ENCODE data around the gene SH3TC1. TPM values are rescaled to one million over a fixed set of nuclear protein-coding genes. Genes with fewer than 3 reads are reported as not detected.

SH3TC1 gene
- total and polyA plus RNA-seq, 2 of the 13 experiments (the other 11 are each of a cell fraction or from before 2014, with no cell fraction given) = 14.9 to 21.8 TPM

GRCh38 chr4:8158710-8159536, 40.2 kb upstream of the SH3TC1 start, which contains the start of gene ABLIM2 (continued):
- TF ChIP-seq PAX8 (CRISPR knock-in tag; IDR thresholded peaks at IDR 0.05; ENCODE audit: borderline replicate concordance) (peak; percentile 44; the same call in 1 of the 2 replicates), POLR2AphosphoS5 (IDR thresholded peaks at IDR 0.05; ENCODE audit: low read depth, low read length) (peak; percentile 77), SYNCRIP (IDR thresholded peaks at IDR 0.05; ENCODE audit: insufficient read depth, low read depth, low read length) (no peak), ZNF678 (CRISPR knock-in tag; IDR thresholded peaks at IDR 0.05) (no peak), ZNF737 (CRISPR knock-in tag; IDR thresholded peaks at IDR 0.05; ENCODE audit: borderline replicate concordance) (no peak), NCOR1 (IDR thresholded peaks at IDR 0.05; ENCODE audit: borderline replicate concordance, low read length) (no peak), FOXA1 (IDR thresholded peaks at IDR 0.05) (no peak), FOXA1 (CRISPR knock-in tag; IDR thresholded peaks at IDR 0.05) (no peak), ZSCAN20 (CRISPR knock-in tag; IDR thresholded peaks at IDR 0.05; ENCODE audit: borderline replicate concordance) (no peak), ZNF251 (CRISPR knock-in tag; IDR thresholded peaks at IDR 0.05) (no peak), ZNF770 (CRISPR knock-in tag; IDR thresholded peaks at IDR 0.05) (peak; percentile 15; the same call in 1 of the 2 replicates), RBM22 (optimal IDR thresholded peaks at IDR 0.05; ENCODE audit: low read length) (no peak), CREB1 (IDR thresholded peaks at IDR 0.05) (no peak), CREB1 (CRISPR knock-in tag; IDR thresholded peaks at IDR 0.05) (no peak), EEA1 (CRISPR knock-in tag; IDR thresholded peaks at IDR 0.05; ENCODE audit: borderline replicate concordance) (no peak), TSC22D2 (CRISPR knock-in tag; IDR thresholded peaks at IDR 0.05; ENCODE audit: borderline replicate concordance) (no peak), SKI (IDR thresholded peaks at IDR 0.05; ENCODE audit: partially characterized antibody) (peak; percentile 37), ZKSCAN8 (CRISPR knock-in tag; IDR thresholded peaks at IDR 0.05; ENCODE audit: borderline replicate concordance) (no peak), STAT5B (CRISPR knock-in tag; IDR thresholded peaks at IDR 0.05) (no peak), SP140L (CRISPR knock-in tag; IDR thresholded peaks at IDR 0.05; ENCODE audit: borderline replicate concordance) (no peak), CEBPB (IDR thresholded peaks at IDR 0.05; ENCODE audit: borderline replicate concordance, low read depth, low read length) (peak; percentile 100), MAF1 (CRISPR knock-in tag; IDR thresholded peaks at IDR 0.05; ENCODE audit: borderline replicate concordance) (no peak), IKZF5 (CRISPR knock-in tag; IDR thresholded peaks at IDR 0.05) (0 out of 2 replicates have a peak, but pooled peaks have one; percentile 51)
- TF ChIP-seq, protein P1, sequence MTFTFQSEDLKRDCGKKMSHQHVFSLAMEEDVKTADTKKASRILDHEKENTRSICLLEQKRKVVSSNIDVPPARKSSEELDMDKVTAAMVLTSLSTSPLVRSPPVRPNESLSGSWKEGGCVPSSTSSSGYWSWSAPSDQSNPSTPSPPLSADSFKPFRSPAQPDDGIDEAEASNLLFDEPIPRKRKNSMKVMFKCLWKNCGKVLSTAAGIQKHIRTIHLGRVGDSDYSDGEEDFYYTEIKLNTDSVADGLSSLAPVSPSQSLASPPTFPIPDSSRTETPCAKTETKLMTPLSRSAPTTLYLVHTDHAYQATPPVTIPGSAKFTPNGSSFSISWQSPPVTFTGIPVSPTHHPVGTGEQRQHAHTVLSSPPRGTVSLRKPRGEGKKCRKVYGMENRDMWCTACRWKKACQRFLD (CRISPR knock-in tag; IDR thresholded peaks at IDR 0.05; ENCODE audit: borderline replicate concordance) = no peak
- TF ChIP-seq, protein P2, sequence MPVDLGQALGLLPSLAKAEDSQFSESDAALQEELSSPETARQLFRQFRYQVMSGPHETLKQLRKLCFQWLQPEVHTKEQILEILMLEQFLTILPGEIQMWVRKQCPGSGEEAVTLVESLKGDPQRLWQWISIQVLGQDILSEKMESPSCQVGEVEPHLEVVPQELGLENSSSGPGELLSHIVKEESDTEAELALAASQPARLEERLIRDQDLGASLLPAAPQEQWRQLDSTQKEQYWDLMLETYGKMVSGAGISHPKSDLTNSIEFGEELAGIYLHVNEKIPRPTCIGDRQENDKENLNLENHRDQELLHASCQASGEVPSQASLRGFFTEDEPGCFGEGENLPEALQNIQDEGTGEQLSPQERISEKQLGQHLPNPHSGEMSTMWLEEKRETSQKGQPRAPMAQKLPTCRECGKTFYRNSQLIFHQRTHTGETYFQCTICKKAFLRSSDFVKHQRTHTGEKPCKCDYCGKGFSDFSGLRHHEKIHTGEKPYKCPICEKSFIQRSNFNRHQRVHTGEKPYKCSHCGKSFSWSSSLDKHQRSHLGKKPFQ (CRISPR knock-in tag; IDR thresholded peaks at IDR 0.05; ENCODE audit: insufficient replicate concordance) = no peak

All from HepG2 (cell line).